Muscle layer of colon (tissue), 2 donors: ENCODE results near the gene COL8A2.

Experiments
- H3K27ac ChIP-seq: one replicate; pipeline ENCODE4 v1.7.0; 2013; ENCODE audit warnings: low read depth, mild to moderate bottlenecking, low read length, moderate library complexity
- H3K27me3 ChIP-seq, 2 donors: one replicate each; pipeline ENCODE4 v1.7.0; 2013; ENCODE audit warnings: low read length in 2 of 2, mild to moderate bottlenecking in 2 of 2; ENCODE audit not compliant: insufficient read depth in 2 of 2, control insufficient read depth in 1 of 2
- H3K36me3 ChIP-seq: one replicate; pipeline ENCODE4 v1.7.0; 2013; ENCODE audit warnings: mild to moderate bottlenecking, low read length; ENCODE audit not compliant: insufficient read depth
- H3K4me1 ChIP-seq: one replicate; pipeline ENCODE4 v1.7.0; 2013; ENCODE audit warnings: mild to moderate bottlenecking, low read length; ENCODE audit not compliant: insufficient read depth
- H3K4me3 ChIP-seq, 2 donors: one replicate each; pipeline ENCODE4 v1.7.0; 2013; ENCODE audit warnings: low read length in 2 of 2, low read depth in 1 of 2, mild to moderate bottlenecking in 1 of 2, moderate library complexity in 1 of 2
- H3K9ac ChIP-seq: one replicate; pipeline ENCODE4 v1.7.0; 2013; ENCODE audit warnings: low read length
- H3K9me3 ChIP-seq: one replicate; pipeline ENCODE4 v1.7.0; 2013; ENCODE audit warnings: mild to moderate bottlenecking, low read length
- donor health status: abdominal sarcoma.
- donor health status: Adenocarcinoma of cecum.

Gene COL8A2

GRCh38 chr1:36107394-36107793 lies 17.6 kb downstream of the COL8A2 start:
- Histone ChIP-seq H3K36me3 (no peaks in the 10 kb centered on the region), H3K4me3 (no peak overlapping the region), H3K9ac (no peak overlapping the region), H3K27ac (no peak overlapping the region), H3K27me3 (no peaks in the 10 kb centered on the region), H3K4me1 (no peaks in the 10 kb centered on the region), H3K9me3 (no peaks in the 10 kb centered on the region)

- no peaks in the 10 kb centered on the region for H3K9me3 ChIP-seq
- no peak overlapping the region for H3K4me3 ChIP-seq
- H3K4me1 ChIP-seq = no peaks in the 10 kb centered on the region
- no peak overlapping the region for H3K9ac ChIP-seq
- H3K27me3 ChIP-seq = no peaks in the 10 kb centered on the region
- H3K27ac ChIP-seq = no peak overlapping the region
- no peaks in the 10 kb centered on the region for H3K36me3 ChIP-seq
These were observed 18.8 kb downstream of the COL8A2 start for GRCh38 chr1:36106269-36106668.

GRCh38 chr1:36101546-36101945 lies 23.5 kb downstream of the COL8A2 start:
- H3K4me1 ChIP-seq = no peaks in the 10 kb centered on the region
- no peaks in the 10 kb centered on the region for H3K9me3 ChIP-seq
- no peaks in the 10 kb centered on the region for H3K36me3 ChIP-seq
- no peaks in the 10 kb centered on the region for H3K27me3 ChIP-seq
- H3K27ac ChIP-seq = no peak overlapping the region
- H3K4me3 ChIP-seq = no peak overlapping the region
- H3K9ac ChIP-seq = no peak overlapping the region

GRCh38 chr1:36100376-36100775 lies 24.6 kb downstream of the COL8A2 start:
- H3K27me3 ChIP-seq = no peaks in the 10 kb centered on the region
- peaks cover 5% of the 10 kb centered on the region for H3K36me3 ChIP-seq
- no peak overlapping the region for H3K9ac ChIP-seq
- H3K27ac ChIP-seq = no peak overlapping the region
- H3K4me3 ChIP-seq = no peak overlapping the region
- H3K4me1 ChIP-seq = no peaks in the 10 kb centered on the region
- H3K9me3 ChIP-seq = no peaks in the 10 kb centered on the region

- H3K9ac ChIP-seq = no peak overlapping the region
- H3K27ac ChIP-seq = no peak overlapping the region
These were observed 25.2 kb downstream of the COL8A2 start for GRCh38 chr1:36099681-36100341.

GRCh38 chr1:36098650-36099365 lies 26.2 kb downstream of the COL8A2 start:
- H3K4me3 ChIP-seq = no peak overlapping the region
- peaks cover 6% of the 10 kb centered on the region for H3K4me1 ChIP-seq
- peaks cover 16% of the 10 kb centered on the region for H3K36me3 ChIP-seq
- H3K27me3 ChIP-seq = no peaks in the 10 kb centered on the region
- H3K27ac ChIP-seq = no peak overlapping the region
- no peak overlapping the region for H3K9ac ChIP-seq
- no peaks in the 10 kb centered on the region for H3K9me3 ChIP-seq

More at GRCh38 chr1:36099681-36100341, 25.2 kb downstream of the COL8A2 start:
- Histone ChIP-seq H3K36me3 (peaks cover 7% of the 10 kb centered on the region), H3K4me3 (no peak overlapping the region), H3K27me3 (no peaks in the 10 kb centered on the region), H3K9me3 (no peaks in the 10 kb centered on the region), H3K4me1 (no peaks in the 10 kb centered on the region)

- peaks cover 10% of the 10 kb centered on the region for H3K4me1 ChIP-seq
- no peak overlapping the region for H3K9ac ChIP-seq
- no peak overlapping the region for H3K27ac ChIP-seq
These were observed 27.1 kb downstream of the COL8A2 start for GRCh38 chr1:36097693-36098585.

GRCh38 chr1:36096500-36097432 lies 28.3 kb downstream of the COL8A2 start:
- no peaks in the 10 kb centered on the region for H3K27me3 ChIP-seq
- H3K27ac ChIP-seq = no peak overlapping the region
- H3K36me3 ChIP-seq = peaks cover 36% of the 10 kb centered on the region
- H3K4me1 ChIP-seq = peaks cover 11% of the 10 kb centered on the region
- H3K9ac ChIP-seq = no peak overlapping the region
- H3K9me3 ChIP-seq = no peaks in the 10 kb centered on the region
- no peak overlapping the region for H3K4me3 ChIP-seq

More at GRCh38 chr1:36097693-36098585, 27.1 kb downstream of the COL8A2 start:
- no peaks in the 10 kb centered on the region for H3K27me3 ChIP-seq
- no peak overlapping the region for H3K4me3 ChIP-seq
- H3K36me3 ChIP-seq = peaks cover 25% of the 10 kb centered on the region
- no peaks in the 10 kb centered on the region for H3K9me3 ChIP-seq

GRCh38 chr1:36095760-36096405 lies 29.1 kb downstream of the COL8A2 start:
- no peaks in the 10 kb centered on the region for H3K9me3 ChIP-seq
- H3K27ac ChIP-seq = no peak overlapping the region
- H3K4me1 ChIP-seq = peaks cover 11% of the 10 kb centered on the region
- no peak overlapping the region for H3K4me3 ChIP-seq
- no peaks in the 10 kb centered on the region for H3K27me3 ChIP-seq
- no peak overlapping the region for H3K9ac ChIP-seq
- H3K36me3 ChIP-seq = peaks cover 45% of the 10 kb centered on the region

- Histone ChIP-seq H3K36me3 (peaks cover 46% of the 10 kb centered on the region), H3K9ac (no peak overlapping the region), H3K27me3 (no peaks in the 10 kb centered on the region), H3K4me3 (no peak overlapping the region), H3K4me1 (peaks cover 19% of the 10 kb centered on the region), H3K9me3 (no peaks in the 10 kb centered on the region), H3K27ac (no peak overlapping the region)
These were observed 30.4 kb downstream of the COL8A2 start for GRCh38 chr1:36094621-36095061.
